ENCODE measurements around the gene MYO9B.
"Not testable (repeated sequence)": the region's sequence is repeated elsewhere in the genome, so short reads cannot be mapped to it uniquely, and the experiment has no call there.

The MYO9B gene

GRCh38 chr19:17091758-17092333 lies 16.3 kb downstream of the MYO9B start:
- no peak for DNase-seq (ENCODE audit: low read depth in 2 of 2)

- DNase-seq (ENCODE audit: low read depth in 2 of 2), result no peak
Measured at GRCh38 chr19:17092696-17093095, 17.1 kb downstream of the MYO9B start.

GRCh38 chr19:17094694-17095093 lies 19.1 kb downstream of the MYO9B start:
- DNase-seq (ENCODE audit: low read depth in 2 of 2), result not testable (repeated sequence)

- no peak for DNase-seq (ENCODE audit: low read depth in 2 of 2)
Measured at GRCh38 chr19:17095141-17095919, 19.8 kb downstream of the MYO9B start.

- no peak for DNase-seq (ENCODE audit: low read depth in 2 of 2)
Measured at GRCh38 chr19:17097593-17098126, 22.1 kb downstream of the MYO9B start.

- no peak for DNase-seq (ENCODE audit: low read depth in 2 of 2)
Measured at GRCh38 chr19:17098326-17098725, 22.7 kb downstream of the MYO9B start.

- no peak for DNase-seq (ENCODE audit: low read depth in 2 of 2)
Measured at GRCh38 chr19:17101686-17102628, 26.4 kb downstream of the MYO9B start.

GRCh38 chr19:17103177-17103576 lies 27.6 kb downstream of the MYO9B start:
- DNase-seq (ENCODE audit: low read depth in 2 of 2), result no peak

- DNase-seq (ENCODE audit: low read depth in 2 of 2), result no peak
Measured at GRCh38 chr19:17104679-17105078, 29.1 kb downstream of the MYO9B start.

- no peak for DNase-seq (ENCODE audit: low read depth in 2 of 2)
Measured at GRCh38 chr19:17105556-17105955, 30.0 kb downstream of the MYO9B start.

GRCh38 chr19:17106964-17107363 lies 31.4 kb downstream of the MYO9B start:
- not testable (repeated sequence) for DNase-seq (ENCODE audit: low read depth in 2 of 2)

GRCh38 chr19:17107546-17108452 lies 32.2 kb downstream of the MYO9B start:
- DNase-seq (ENCODE audit: low read depth in 2 of 2), result no peak

- DNase-seq (ENCODE audit: low read depth in 2 of 2), result no peak
Measured at GRCh38 chr19:17108453-17108784, 32.8 kb downstream of the MYO9B start.

- DNase-seq (ENCODE audit: low read depth in 2 of 2), result no peak
Measured at GRCh38 chr19:17109300-17109699, 33.7 kb downstream of the MYO9B start.

- DNase-seq (ENCODE audit: low read depth in 2 of 2), result no peak
Measured at GRCh38 chr19:17109962-17110598, 34.5 kb downstream of the MYO9B start.

- no peak for DNase-seq (ENCODE audit: low read depth in 2 of 2)
Measured at GRCh38 chr19:17110599-17110966, 35.0 kb downstream of the MYO9B start.

- DNase-seq (ENCODE audit: low read depth in 2 of 2), result no peak
Measured at GRCh38 chr19:17111766-17112165, 36.2 kb downstream of the MYO9B start.

GRCh38 chr19:17112271-17112670 lies 36.7 kb downstream of the MYO9B start:
- no peak for DNase-seq (ENCODE audit: low read depth in 2 of 2)

GRCh38 chr19:17112700-17113099 lies 37.1 kb downstream of the MYO9B start:
- DNase-seq (ENCODE audit: low read depth in 2 of 2), result no peak

- DNase-seq (ENCODE audit: low read depth in 2 of 2), result no peak
Measured at GRCh38 chr19:17113127-17113785, 37.7 kb downstream of the MYO9B start.
